GM12878 (cell line): ENCODE data around the gene SCP2. TPM values are rescaled to one million over a fixed set of nuclear protein-coding genes. Genes with fewer than 3 reads are reported as not detected.

ENCODE experiments used
- ATAC-seq: fragments of 200-7000 bp; cut with Tn5 transposase; 3 replicates; pipeline ENCODE4 v1.9.1; 2020; ENCODE audit warnings: mild to moderate bottlenecking, moderate library complexity
- BruUV-seq: library from RNA; stranded (reverse); fragments of 400-500 nt; replicated peaks from 2 replicates; lab custom pipeline; 2021; lab: Mats Ljungman, UMichigan
- CTCF ChIA-PET: fragments of 300-600 bp; sonication (Branson Sonifier 250); formaldehyde crosslinking; extraction: SDS; loops from one replicate; lab custom pipeline; 2021; ENCODE audit warnings: inconsistent platforms; lab: Yijun Ruan, JAX
- POLR2A ChIA-PET: fragments of 350-600 bp; formaldehyde crosslinking; extraction: SDS; loops from one replicate; lab custom pipeline; 2021; ENCODE audit warnings: inconsistent platforms; lab: Charles Lee
- RAD21 ChIA-PET: fragments of 300-600 bp; sonication (Branson Sonifier 250); formaldehyde crosslinking; loops from one replicate; lab custom pipeline; 2023; ENCODE audit warnings: antibody characterized with exemption; ENCODE audit not compliant: unreplicated experiment; lab: Charles Lee
- SMC1A ChIA-PET: fragments of 300-600 bp; sonication (Branson Sonifier 250); formaldehyde crosslinking; loops from one replicate; lab custom pipeline; 2023; ENCODE audit not compliant: unreplicated experiment, uncharacterized antibody; lab: Charles Lee
- DNase-seq: peaks from one replicate; pipeline ENCODE4 v3.0.0-alpha.2; 2011; ENCODE audit warnings: low read depth, low spot score
- FAIRE-seq: peaks from 3 replicates; lab custom pipeline; 2011; peaks lifted over from hg19 to GRCh38; lab: Jason Lieb, UNC
- H2AFZ ChIP-seq: 2 replicates; pipeline ENCODE4 v1.6.0; 2011; ENCODE audit warnings: low read depth, low read length, control low read depth; ENCODE audit not compliant: control insufficient read depth
- H3K27ac ChIP-seq: 2 replicates; pipeline ENCODE4 v1.5.1; 2011; ENCODE audit warnings: control low read depth; ENCODE audit not compliant: control insufficient read depth, insufficient read depth
- H3K27me3 ChIP-seq, 2 experiments: replicated peaks in 1 of 2; 2 replicates each; pipeline versions ENCODE4 v1.6.0 to v1.6.1; 2011; ENCODE audit warnings: low read length in 1 of 2; ENCODE audit not compliant: control insufficient read depth in 2 of 2, insufficient read depth in 2 of 2
- H3K36me3 ChIP-seq, 2 experiments: 2 replicates each; pipeline ENCODE4 v1.5.1; 2011; ENCODE audit warnings: low read length in 1 of 2; ENCODE audit not compliant: control insufficient read depth in 2 of 2, insufficient read depth in 2 of 2
- H3K4me1 ChIP-seq: 2 replicates; pipeline ENCODE4 v1.6.1; 2011; ENCODE audit warnings: mild to moderate bottlenecking, low read length, moderate library complexity, mixed read lengths; ENCODE audit not compliant: control insufficient read depth, insufficient read depth
- H3K4me2 ChIP-seq: 2 replicates; pipeline ENCODE4 v1.6.0; 2011; ENCODE audit warnings: control low read depth; ENCODE audit not compliant: control insufficient read depth, insufficient read depth
- H3K4me3 ChIP-seq: fragments of 200-600 bp; sonication (generic); 2 replicates; pipeline ENCODE4 v1.5.1; 2016
- H3K79me2 ChIP-seq: 2 replicates; pipeline ENCODE4 v1.6.0; 2011; ENCODE audit warnings: low read length; ENCODE audit not compliant: control insufficient read depth, insufficient read depth
- H3K9ac ChIP-seq: 2 replicates; pipeline ENCODE4 v1.8.0; 2011; ENCODE audit warnings: low read length, control low read depth, mixed read lengths; ENCODE audit not compliant: control insufficient read depth, insufficient read depth
- H3K9me3 ChIP-seq: replicated peaks from 3 replicates; pipeline ENCODE4 v1.5.1; 2011; ENCODE audit warnings: mild to moderate bottlenecking, low read length; ENCODE audit not compliant: control insufficient read depth, insufficient read depth
- H4K20me1 ChIP-seq: 2 replicates; pipeline ENCODE4 v1.6.0; 2011; ENCODE audit not compliant: control insufficient read depth, insufficient read depth
- ASH2L ChIP-seq: fragments of 300-600, 200-600 bp; sonication (generic); IDR thresholded peaks from 2 replicates; pipeline ENCODE4 v1.6.1; 2017; ENCODE audit warnings: low read depth, mild to moderate bottlenecking, borderline replicate concordance
- NFYB ChIP-seq: IDR thresholded peaks from 2 replicates; pipeline ENCODE4 v1.6.1; 2011; ENCODE audit warnings: low read depth, mild to moderate bottlenecking, low read length, improper control_type of control experiment, moderate library complexity; ENCODE audit not compliant: insufficient read depth
- NR2C1 ChIP-seq: fragments of 450-650 bp; IDR thresholded peaks from 2 replicates; pipeline ENCODE4 v1.6.1; 2017; ENCODE audit warnings: antibody characterized with exemption, mild to moderate bottlenecking, moderate library complexity
- RFX5 ChIP-seq: IDR thresholded peaks from 2 replicates; pipeline ENCODE4 v1.6.1; 2011; ENCODE audit warnings: low read depth, low read length, improper control_type of control experiment
- ZNF274 ChIP-seq: IDR thresholded peaks from one replicate; pipeline ENCODE4 v1.8.0; 2011; ENCODE audit not compliant: insufficient read length, insufficient read depth
- WGBS: methylation state at CpG from one replicate; pipeline ENCODE4 v1.1.6; 2016; ENCODE audit warnings: low lambda C conversion rate; ENCODE audit not compliant: insufficient replicate concordance, insufficient coverage; ENCODE audit errors: missing lambda C conversion rate; 5-methylcytosine and 5-hydroxymethylcytosine counted together
- in situ Hi-C: fragments of 300-500 bp; cut with MboI; formaldehyde crosslinking; loops from 9 replicates; pipeline ENCODE4 v1.14.3; 2018; ENCODE audit warnings: mixed read lengths
- intact Hi-C: fragments of 100-400 bp; cut with micrococcal nuclease; formaldehyde crosslinking; loops from one replicate; pipeline ENCODE4 v1.14.2; 2022; ENCODE audit not compliant: unreplicated experiment
- polyA plus RNA-seq, 11 experiments: library from polyadenylated mRNA; depleted of rRNA in 4 of 11; unstranded in 6 of 11; stranded (reverse) in 5 of 11; fragments of >200 nt; fragmentation: Nextera tagmentation in 4 of 11; fragmentation: Illumina TruSeq in 1 of 11; extraction: Ambion mirVana in 4 of 11; extraction: Trizol in 1 of 11; gene quantifications; 1 replicate in 1 of 11; 2 replicates in 10 of 11; pipeline versions ENCODE4 v1.2.1 to v1.2.3, GENCODE V29; 2011 to 2016; ENCODE audit warnings: inconsistent platforms in 2 of 11, missing spikeins in 2 of 11, low read depth in 1 of 11
- total RNA-seq, 4 experiments: library from RNA; depleted of rRNA in 3 of 4; stranded (reverse); fragments of >200 nt in 3 of 4; fragmentation: Illumina TruSeq in 1 of 4; extraction: Trizol in 1 of 4; gene quantifications; 2 replicates each; pipeline versions ENCODE4 v1.2.1 to v1.2.3, GENCODE V29; 2013 to 2021
- TF ChIP-seq, protein P1 (sequence below): fragments of 450-650 bp; IDR thresholded peaks from 2 replicates; pipeline ENCODE4 v1.6.1; 2018; ENCODE audit warnings: borderline replicate concordance, mild to moderate bottlenecking; ENCODE audit not compliant: partially characterized antibody
- TF ChIP-seq, protein P2 (sequence below): IDR thresholded peaks from 2 replicates; pipeline ENCODE4 v1.6.1; 2012; ENCODE audit warnings: mild to moderate bottlenecking, low read depth, low read length
- TF ChIP-seq, protein P3 (sequence below): IDR thresholded peaks from 2 replicates; pipeline ENCODE4 v1.6.1; 2011; ENCODE audit warnings: low read depth, low read length, improper control_type of control experiment, borderline replicate concordance
- TF ChIP-seq, protein P4 (sequence below): fragments of 450-650 bp; IDR thresholded peaks from 2 replicates; pipeline ENCODE4 v1.6.1; 2016; ENCODE audit warnings: mild to moderate bottlenecking, moderate library complexity, borderline replicate concordance

Gene SCP2
- total and polyA plus RNA-seq, 10 of the 15 experiments (the other 5 are each of a cell fraction or from before 2014, with no cell fraction given), result 74.3 to 327 (median 127) TPM

DNA sequence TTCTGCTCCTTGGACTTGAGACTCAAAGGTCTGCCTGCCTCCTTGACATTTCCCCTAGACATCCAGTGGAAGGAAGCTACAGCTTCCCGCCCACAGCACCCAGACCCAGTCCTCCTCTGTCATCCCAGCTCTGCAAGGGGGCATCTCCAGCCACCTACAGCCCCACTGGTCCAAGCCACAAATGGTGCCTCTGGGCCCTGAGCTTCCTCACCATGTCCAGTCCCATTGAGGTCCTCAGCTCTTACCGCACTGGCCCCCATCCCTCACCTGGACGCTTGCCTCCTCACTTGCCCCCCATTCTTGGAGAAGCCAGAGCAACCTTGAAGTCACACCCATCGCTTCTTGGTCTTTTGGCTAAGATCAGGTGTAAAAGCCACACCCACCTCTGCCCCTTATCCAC, 148.1 kb downstream of the SCP2 start:
- H3K27ac ChIP-seq, result no peak overlapping the region
- ATAC-seq (no peak), DNase-seq (no peak), FAIRE-seq (no peak)
- WGBS, result 39% methylated on average over 4 of the region's 4 CpGs
- BruUV-seq, result no TSS peak
- H3K36me3 ChIP-seq, result no peaks in the 10 kb centered on the region
- RAD21 ChIA-PET, result no interaction called here
- CTCF ChIA-PET, result interaction anchor here (0.6 kb wide), 1 partner anchor 794 kb away, joined by 3 read pairs; no protein-coding TSS in a partner anchor
- H3K9me3 ChIP-seq, result no peaks in the 10 kb centered on the region
- H2AFZ ChIP-seq, result no peak overlapping the region
- H3K4me2 ChIP-seq, result no peak overlapping the region
- SMC1A ChIA-PET, result no interaction called here
- H3K27me3 ChIP-seq, result no peaks in the 10 kb centered on the region
- H3K79me2 ChIP-seq, result no peaks in the 10 kb centered on the region
- H3K4me1 ChIP-seq, result no peaks in the 10 kb centered on the region
- intact Hi-C loops, result no loop called here
- POLR2A ChIA-PET, result no interaction called here
- H3K9ac ChIP-seq, result no peak overlapping the region
- no peaks in the 10 kb centered on the region for H4K20me1 ChIP-seq
- no peak overlapping the region for H3K4me3 ChIP-seq
- in situ Hi-C loops, result no loop called here
- TF ChIP-seq, protein P1, sequence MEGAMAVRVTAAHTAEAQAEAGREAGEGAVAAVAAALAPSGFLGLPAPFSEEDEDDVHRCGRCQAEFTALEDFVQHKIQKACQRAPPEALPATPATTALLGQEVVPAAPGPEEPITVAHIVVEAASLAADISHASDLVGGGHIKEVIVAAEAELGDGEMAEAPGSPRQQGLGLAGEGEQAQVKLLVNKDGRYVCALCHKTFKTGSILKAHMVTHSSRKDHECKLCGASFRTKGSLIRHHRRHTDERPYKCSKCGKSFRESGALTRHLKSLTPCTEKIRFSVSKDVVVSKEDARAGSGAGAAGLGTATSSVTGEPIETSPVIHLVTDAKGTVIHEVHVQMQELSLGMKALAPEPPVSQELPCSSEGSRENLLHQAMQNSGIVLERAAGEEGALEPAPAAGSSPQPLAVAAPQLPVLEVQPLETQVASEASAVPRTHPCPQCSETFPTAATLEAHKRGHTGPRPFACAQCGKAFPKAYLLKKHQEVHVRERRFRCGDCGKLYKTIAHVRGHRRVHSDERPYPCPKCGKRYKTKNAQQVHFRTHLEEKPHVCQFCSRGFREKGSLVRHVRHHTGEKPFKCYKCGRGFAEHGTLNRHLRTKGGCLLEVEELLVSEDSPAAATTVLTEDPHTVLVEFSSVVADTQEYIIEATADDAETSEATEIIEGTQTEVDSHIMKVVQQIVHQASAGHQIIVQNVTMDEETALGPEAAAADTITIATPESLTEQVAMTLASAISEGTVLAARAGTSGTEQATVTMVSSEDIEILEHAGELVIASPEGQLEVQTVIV, result no peak
- TF ChIP-seq NR2C1 (no peak), RFX5 (no peak), NFYB (no peak), ASH2L (no peak), ZNF274 (no peak)
- TF ChIP-seq, protein P2, sequence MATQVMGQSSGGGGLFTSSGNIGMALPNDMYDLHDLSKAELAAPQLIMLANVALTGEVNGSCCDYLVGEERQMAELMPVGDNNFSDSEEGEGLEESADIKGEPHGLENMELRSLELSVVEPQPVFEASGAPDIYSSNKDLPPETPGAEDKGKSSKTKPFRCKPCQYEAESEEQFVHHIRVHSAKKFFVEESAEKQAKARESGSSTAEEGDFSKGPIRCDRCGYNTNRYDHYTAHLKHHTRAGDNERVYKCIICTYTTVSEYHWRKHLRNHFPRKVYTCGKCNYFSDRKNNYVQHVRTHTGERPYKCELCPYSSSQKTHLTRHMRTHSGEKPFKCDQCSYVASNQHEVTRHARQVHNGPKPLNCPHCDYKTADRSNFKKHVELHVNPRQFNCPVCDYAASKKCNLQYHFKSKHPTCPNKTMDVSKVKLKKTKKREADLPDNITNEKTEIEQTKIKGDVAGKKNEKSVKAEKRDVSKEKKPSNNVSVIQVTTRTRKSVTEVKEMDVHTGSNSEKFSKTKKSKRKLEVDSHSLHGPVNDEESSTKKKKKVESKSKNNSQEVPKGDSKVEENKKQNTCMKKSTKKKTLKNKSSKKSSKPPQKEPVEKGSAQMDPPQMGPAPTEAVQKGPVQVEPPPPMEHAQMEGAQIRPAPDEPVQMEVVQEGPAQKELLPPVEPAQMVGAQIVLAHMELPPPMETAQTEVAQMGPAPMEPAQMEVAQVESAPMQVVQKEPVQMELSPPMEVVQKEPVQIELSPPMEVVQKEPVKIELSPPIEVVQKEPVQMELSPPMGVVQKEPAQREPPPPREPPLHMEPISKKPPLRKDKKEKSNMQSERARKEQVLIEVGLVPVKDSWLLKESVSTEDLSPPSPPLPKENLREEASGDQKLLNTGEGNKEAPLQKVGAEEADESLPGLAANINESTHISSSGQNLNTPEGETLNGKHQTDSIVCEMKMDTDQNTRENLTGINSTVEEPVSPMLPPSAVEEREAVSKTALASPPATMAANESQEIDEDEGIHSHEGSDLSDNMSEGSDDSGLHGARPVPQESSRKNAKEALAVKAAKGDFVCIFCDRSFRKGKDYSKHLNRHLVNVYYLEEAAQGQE, result no peak
- TF ChIP-seq, protein P3, sequence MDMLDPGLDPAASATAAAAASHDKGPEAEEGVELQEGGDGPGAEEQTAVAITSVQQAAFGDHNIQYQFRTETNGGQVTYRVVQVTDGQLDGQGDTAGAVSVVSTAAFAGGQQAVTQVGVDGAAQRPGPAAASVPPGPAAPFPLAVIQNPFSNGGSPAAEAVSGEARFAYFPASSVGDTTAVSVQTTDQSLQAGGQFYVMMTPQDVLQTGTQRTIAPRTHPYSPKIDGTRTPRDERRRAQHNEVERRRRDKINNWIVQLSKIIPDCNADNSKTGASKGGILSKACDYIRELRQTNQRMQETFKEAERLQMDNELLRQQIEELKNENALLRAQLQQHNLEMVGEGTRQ, result no peak
- TF ChIP-seq, protein P4, sequence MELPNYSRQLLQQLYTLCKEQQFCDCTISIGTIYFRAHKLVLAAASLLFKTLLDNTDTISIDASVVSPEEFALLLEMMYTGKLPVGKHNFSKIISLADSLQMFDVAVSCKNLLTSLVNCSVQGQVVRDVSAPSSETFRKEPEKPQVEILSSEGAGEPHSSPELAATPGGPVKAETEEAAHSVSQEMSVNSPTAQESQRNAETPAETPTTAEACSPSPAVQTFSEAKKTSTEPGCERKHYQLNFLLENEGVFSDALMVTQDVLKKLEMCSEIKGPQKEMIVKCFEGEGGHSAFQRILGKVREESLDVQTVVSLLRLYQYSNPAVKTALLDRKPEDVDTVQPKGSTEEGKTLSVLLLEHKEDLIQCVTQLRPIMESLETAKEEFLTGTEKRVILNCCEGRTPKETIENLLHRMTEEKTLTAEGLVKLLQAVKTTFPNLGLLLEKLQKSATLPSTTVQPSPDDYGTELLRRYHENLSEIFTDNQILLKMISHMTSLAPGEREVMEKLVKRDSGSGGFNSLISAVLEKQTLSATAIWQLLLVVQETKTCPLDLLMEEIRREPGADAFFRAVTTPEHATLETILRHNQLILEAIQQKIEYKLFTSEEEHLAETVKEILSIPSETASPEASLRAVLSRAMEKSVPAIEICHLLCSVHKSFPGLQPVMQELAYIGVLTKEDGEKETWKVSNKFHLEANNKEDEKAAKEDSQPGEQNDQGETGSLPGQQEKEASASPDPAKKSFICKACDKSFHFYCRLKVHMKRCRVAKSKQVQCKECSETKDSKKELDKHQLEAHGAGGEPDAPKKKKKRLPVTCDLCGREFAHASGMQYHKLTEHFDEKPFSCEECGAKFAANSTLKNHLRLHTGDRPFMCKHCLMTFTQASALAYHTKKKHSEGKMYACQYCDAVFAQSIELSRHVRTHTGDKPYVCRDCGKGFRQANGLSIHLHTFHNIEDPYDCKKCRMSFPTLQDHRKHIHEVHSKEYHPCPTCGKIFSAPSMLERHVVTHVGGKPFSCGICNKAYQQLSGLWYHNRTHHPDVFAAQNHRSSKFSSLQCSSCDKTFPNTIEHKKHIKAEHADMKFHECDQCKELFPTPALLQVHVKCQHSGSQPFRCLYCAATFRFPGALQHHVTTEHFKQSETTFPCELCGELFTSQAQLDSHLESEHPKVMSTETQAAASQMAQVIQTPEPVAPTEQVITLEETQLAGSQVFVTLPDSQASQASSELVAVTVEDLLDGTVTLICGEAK, result no peak
